Measurements from ENCODE around the gene TRNAU1AP. TPM values are rescaled to one million over a fixed set of nuclear protein-coding genes. Genes with fewer than 3 reads are reported as not detected.

The TRNAU1AP gene
- total and polyA plus RNA-seq, 2 of the 13 experiments (the other 11 are each of a cell fraction or from before 2014, with no cell fraction given): 29.0 to 42.9 TPM

DNA sequence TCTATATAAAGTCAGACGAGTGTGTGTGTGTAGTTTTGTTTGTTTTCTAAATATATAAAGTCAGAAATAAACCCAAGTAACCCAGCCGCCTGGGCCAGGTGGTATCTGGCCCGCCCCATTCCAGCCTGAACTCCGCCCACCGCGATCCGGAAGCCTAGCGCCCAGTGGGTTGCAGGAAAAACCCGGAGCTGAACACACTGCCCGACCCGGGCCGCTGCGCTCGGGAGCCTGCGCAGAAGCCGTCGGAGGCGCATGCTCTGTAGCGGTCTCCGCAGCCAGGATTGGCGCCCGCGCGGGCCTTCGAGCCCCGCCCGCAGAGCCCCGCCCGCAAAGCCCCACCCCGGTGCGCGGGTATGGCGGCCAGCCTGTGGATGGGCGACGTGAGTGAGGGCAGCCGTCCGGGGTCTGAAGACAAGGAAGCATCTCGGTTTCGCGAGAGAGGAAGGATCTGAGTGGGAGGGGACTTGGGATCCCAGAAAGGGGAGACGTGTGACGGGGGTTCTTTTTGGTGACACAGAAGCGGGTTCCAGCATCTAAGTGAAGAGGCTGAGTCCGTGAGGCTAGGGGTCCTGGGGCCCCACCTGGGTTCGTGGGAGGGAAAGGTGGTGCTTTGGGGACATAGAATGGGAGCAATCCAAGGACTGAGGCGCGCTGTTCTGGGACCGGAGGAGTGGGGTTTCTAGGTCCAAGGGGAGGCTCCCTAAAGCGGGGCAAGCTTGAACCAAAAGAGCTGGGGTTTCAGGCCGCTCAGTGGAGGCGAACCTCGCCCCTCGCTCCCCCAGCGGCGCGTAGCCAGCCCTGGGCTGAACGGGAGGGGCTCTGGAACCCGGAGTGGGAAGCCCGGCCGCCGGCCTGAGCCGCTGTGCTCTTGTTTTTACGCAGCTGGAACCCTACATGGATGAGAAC lies at the start of gene TRNAU1AP (continued):
- no peak for TF ChIP-seq ZFP82 (CRISPR knock-in tag; IDR thresholded peaks at IDR 0.05; ENCODE audit: borderline replicate concordance)
- no peak for TF ChIP-seq NFIB (CRISPR knock-in tag; IDR thresholded peaks at IDR 0.05; ENCODE audit: borderline replicate concordance)
- TF ChIP-seq ZNF121 (CRISPR knock-in tag; IDR thresholded peaks at IDR 0.05): peak; percentile 58; the same call in 1 of the 2 replicates
- peak; percentile 77; the same call in 1 of the 2 replicates for TF ChIP-seq SNAI1 (CRISPR knock-in tag; IDR thresholded peaks at IDR 0.05; ENCODE audit: borderline replicate concordance)
- TF ChIP-seq MBD4 (IDR thresholded peaks at IDR 0.05; ENCODE audit: borderline replicate concordance, low read length): no peak
- peak; percentile 82; the same call in 1 of the 2 replicates for TF ChIP-seq ZNF766 (CRISPR knock-in tag; IDR thresholded peaks at IDR 0.05; ENCODE audit: borderline replicate concordance)
- TF ChIP-seq ZFY (CRISPR knock-in tag; IDR thresholded peaks at IDR 0.05): peak; percentile 81; the same call in 1 of the 2 replicates
- TF ChIP-seq MTF2 (CRISPR knock-in tag; IDR thresholded peaks at IDR 0.05; ENCODE audit: borderline replicate concordance): no peak
- TF ChIP-seq, protein P1, sequence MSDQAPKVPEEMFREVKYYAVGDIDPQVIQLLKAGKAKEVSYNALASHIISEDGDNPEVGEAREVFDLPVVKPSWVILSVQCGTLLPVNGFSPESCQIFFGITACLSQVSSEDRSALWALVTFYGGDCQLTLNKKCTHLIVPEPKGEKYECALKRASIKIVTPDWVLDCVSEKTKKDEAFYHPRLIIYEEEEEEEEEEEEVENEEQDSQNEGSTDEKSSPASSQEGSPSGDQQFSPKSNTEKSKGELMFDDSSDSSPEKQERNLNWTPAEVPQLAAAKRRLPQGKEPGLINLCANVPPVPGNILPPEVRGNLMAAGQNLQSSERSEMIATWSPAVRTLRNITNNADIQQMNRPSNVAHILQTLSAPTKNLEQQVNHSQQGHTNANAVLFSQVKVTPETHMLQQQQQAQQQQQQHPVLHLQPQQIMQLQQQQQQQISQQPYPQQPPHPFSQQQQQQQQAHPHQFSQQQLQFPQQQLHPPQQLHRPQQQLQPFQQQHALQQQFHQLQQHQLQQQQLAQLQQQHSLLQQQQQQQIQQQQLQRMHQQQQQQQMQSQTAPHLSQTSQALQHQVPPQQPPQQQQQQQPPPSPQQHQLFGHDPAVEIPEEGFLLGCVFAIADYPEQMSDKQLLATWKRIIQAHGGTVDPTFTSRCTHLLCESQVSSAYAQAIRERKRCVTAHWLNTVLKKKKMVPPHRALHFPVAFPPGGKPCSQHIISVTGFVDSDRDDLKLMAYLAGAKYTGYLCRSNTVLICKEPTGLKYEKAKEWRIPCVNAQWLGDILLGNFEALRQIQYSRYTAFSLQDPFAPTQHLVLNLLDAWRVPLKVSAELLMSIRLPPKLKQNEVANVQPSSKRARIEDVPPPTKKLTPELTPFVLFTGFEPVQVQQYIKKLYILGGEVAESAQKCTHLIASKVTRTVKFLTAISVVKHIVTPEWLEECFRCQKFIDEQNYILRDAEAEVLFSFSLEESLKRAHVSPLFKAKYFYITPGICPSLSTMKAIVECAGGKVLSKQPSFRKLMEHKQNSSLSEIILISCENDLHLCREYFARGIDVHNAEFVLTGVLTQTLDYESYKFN (CRISPR knock-in tag; conservative IDR thresholded peaks at IDR 0.05): peak; percentile 66
- TF ChIP-seq EEA1 (CRISPR knock-in tag; IDR thresholded peaks at IDR 0.05; ENCODE audit: borderline replicate concordance): no peak
- no peak for TF ChIP-seq ZSCAN29 (CRISPR knock-in tag; conservative IDR thresholded peaks at IDR 0.05)
- TF ChIP-seq, protein P2, sequence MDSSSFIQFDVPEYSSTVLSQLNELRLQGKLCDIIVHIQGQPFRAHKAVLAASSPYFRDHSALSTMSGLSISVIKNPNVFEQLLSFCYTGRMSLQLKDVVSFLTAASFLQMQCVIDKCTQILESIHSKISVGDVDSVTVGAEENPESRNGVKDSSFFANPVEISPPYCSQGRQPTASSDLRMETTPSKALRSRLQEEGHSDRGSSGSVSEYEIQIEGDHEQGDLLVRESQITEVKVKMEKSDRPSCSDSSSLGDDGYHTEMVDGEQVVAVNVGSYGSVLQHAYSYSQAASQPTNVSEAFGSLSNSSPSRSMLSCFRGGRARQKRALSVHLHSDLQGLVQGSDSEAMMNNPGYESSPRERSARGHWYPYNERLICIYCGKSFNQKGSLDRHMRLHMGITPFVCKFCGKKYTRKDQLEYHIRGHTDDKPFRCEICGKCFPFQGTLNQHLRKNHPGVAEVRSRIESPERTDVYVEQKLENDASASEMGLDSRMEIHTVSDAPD (CRISPR knock-in tag; IDR thresholded peaks at IDR 0.05): peak; percentile 64; the same call in 1 of the 2 replicates
- TF ChIP-seq, protein P3, sequence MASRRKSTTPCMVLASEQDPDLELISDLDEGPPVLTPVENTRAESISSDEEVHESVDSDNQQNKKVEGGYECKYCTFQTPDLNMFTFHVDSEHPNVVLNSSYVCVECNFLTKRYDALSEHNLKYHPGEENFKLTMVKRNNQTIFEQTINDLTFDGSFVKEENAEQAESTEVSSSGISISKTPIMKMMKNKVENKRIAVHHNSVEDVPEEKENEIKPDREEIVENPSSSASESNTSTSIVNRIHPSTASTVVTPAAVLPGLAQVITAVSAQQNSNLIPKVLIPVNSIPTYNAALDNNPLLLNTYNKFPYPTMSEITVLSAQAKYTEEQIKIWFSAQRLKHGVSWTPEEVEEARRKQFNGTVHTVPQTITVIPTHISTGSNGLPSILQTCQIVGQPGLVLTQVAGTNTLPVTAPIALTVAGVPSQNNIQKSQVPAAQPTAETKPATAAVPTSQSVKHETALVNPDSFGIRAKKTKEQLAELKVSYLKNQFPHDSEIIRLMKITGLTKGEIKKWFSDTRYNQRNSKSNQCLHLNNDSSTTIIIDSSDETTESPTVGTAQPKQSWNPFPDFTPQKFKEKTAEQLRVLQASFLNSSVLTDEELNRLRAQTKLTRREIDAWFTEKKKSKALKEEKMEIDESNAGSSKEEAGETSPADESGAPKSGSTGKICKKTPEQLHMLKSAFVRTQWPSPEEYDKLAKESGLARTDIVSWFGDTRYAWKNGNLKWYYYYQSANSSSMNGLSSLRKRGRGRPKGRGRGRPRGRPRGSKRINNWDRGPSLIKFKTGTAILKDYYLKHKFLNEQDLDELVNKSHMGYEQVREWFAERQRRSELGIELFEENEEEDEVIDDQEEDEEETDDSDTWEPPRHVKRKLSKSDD (CRISPR knock-in tag; IDR thresholded peaks at IDR 0.05; ENCODE audit: low read depth): no peak; the same call in 1 of the 2 replicates
- TF ChIP-seq ZMAT3 (CRISPR knock-in tag; conservative IDR thresholded peaks at IDR 0.05): peak; percentile 83
- TF ChIP-seq RAD51 (IDR thresholded peaks at IDR 0.05; ENCODE audit: borderline replicate concordance): no peak
- no peak for TF ChIP-seq ZNF570 (CRISPR knock-in tag; IDR thresholded peaks at IDR 0.05; ENCODE audit: borderline replicate concordance)
- TF ChIP-seq, protein P4, sequence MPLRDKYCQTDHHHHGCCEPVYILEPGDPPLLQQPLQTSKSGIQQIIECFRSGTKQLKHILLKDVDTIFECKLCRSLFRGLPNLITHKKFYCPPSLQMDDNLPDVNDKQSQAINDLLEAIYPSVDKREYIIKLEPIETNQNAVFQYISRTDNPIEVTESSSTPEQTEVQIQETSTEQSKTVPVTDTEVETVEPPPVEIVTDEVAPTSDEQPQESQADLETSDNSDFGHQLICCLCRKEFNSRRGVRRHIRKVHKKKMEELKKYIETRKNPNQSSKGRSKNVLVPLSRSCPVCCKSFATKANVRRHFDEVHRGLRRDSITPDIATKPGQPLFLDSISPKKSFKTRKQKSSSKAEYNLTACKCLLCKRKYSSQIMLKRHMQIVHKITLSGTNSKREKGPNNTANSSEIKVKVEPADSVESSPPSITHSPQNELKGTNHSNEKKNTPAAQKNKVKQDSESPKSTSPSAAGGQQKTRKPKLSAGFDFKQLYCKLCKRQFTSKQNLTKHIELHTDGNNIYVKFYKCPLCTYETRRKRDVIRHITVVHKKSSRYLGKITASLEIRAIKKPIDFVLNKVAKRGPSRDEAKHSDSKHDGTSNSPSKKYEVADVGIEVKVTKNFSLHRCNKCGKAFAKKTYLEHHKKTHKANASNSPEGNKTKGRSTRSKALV (CRISPR knock-in tag; IDR thresholded peaks at IDR 0.05): peak; percentile 45; the same call in 1 of the 2 replicates
- TF ChIP-seq NFKBIZ (CRISPR knock-in tag; IDR thresholded peaks at IDR 0.05): no peak
- no peak for TF ChIP-seq ZNF225 (CRISPR knock-in tag; IDR thresholded peaks at IDR 0.05)
